HG03135 (cell line): ENCODE measurements around the gene NEK5.

Experiments
- ATAC-seq: cut with Tn5 transposase; IDR thresholded peaks from one replicate; pipeline ENCODE4 v1.9.1; 2021; ENCODE audit warnings: mild to moderate bottlenecking, moderate library complexity; ENCODE audit not compliant: unreplicated experiment

The NEK5 gene

DNA sequence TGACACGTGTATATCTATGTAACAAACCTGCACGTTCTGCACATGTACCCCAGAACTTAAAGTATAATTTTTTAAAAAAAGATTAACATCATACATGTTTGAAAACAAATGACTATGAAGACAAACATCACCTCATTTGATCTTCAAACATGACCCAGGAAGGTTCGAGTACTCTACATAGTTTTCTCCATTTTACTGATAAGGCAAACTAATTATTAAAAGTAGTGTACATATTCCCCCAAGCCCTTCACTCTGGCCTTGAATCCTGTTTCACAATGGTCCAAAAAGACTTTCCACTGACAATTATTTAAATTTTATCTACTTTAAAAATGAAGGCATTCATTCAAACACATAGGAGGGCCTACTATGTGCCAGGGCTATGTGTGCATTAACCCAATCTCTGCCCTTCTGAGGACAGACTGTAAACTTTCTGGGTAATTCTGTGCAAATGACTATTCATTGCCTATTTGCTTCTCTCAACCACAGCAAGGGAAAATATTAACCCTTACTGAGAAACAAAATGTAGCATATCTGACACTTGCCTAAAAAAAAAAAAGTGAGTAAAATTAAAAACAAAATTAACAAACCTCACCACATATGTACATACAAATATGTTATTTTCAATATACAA is 139.8 kb downstream of the NEK5 start:
- no peak for ATAC-seq
